ENCODE data around the gene CEP135. TPM values are rescaled to one million over a fixed set of nuclear protein-coding genes. Genes with fewer than 3 reads are reported as not detected.

Gene CEP135
- total and polyA plus RNA-seq, 3 donors from 2014 or later, result 5.2 to 28.4 (median 19.9) TPM

DNA sequence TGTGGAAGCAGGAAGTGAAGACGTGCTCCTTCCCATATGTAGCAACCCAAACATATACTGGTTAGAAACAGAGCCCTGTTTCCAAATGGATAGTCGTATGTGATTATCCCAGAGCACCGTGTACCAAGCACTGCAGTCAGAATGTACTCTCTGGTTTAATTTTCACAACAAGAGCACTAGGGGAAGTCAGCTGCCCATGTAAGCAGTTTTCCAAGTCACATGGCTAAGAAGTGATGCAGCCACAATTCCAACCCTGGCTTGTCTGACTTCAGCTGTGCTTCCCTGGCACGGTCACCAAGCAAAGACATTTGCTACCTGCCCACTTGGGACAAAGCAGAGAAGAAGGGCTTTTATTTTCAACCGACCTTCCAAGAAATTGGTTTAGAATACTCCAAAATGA lies 28.2 kb upstream of the CEP135 start:
- WGBS, 2 donors, result 72 to 74% methylated on average over 5 of the region's 5 CpGs
- H3K4me1 ChIP-seq, result no peaks in the 10 kb centered on the region
- no peak for DNase-seq
- TF ChIP-seq, protein P1, sequence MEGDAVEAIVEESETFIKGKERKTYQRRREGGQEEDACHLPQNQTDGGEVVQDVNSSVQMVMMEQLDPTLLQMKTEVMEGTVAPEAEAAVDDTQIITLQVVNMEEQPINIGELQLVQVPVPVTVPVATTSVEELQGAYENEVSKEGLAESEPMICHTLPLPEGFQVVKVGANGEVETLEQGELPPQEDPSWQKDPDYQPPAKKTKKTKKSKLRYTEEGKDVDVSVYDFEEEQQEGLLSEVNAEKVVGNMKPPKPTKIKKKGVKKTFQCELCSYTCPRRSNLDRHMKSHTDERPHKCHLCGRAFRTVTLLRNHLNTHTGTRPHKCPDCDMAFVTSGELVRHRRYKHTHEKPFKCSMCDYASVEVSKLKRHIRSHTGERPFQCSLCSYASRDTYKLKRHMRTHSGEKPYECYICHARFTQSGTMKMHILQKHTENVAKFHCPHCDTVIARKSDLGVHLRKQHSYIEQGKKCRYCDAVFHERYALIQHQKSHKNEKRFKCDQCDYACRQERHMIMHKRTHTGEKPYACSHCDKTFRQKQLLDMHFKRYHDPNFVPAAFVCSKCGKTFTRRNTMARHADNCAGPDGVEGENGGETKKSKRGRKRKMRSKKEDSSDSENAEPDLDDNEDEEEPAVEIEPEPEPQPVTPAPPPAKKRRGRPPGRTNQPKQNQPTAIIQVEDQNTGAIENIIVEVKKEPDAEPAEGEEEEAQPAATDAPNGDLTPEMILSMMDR (IDR thresholded peaks at IDR 0.05), result no peak
- TF ChIP-seq POLR2A (IDR thresholded peaks at IDR 0.05), result no peak
- no peaks in the 10 kb centered on the region for H3K36me3 ChIP-seq (ENCODE audit: low read depth, missing control alignments)
- H3K4me3 ChIP-seq, result no peak overlapping the region
- no peak overlapping the region for H3K27ac ChIP-seq
- no peaks in the 10 kb centered on the region for H3K27me3 ChIP-seq
- no peaks in the 10 kb centered on the region for H3K9me3 ChIP-seq
- intact Hi-C loops (cut with DNase I; ENCODE audit: low total_unique reads), result no loop called here

DNA sequence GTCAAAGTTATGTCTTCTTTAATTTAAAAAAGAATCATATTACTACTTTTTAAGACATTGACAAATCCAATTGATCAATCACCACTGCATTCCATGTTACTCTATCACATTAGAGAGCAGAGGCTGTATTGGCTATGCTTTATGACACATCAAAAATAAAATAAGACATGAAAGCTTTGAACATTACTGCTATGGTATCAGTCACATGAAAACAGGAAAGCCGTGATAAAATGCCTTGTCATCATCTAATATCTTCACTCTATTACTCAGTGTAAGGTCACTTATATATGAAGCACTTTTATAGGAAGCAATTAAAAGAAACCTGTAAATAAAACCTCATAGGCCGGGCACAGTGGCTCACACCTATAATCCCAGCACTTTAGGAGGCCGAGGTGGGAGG lies 27.7 kb upstream of the CEP135 start:
- Histone ChIP-seq H3K4me3 (no peak overlapping the region), H3K4me1 (no peaks in the 10 kb centered on the region), H3K36me3 (ENCODE audit: low read depth, missing control alignments) (no peaks in the 10 kb centered on the region), H3K9me3 (no peaks in the 10 kb centered on the region), H3K27ac (no peak overlapping the region), H3K27me3 (no peaks in the 10 kb centered on the region)
- WGBS, 2 donors, result 73 to 89% methylated on average over 3 of the region's 3 CpGs
- intact Hi-C loops (cut with DNase I; ENCODE audit: low total_unique reads), result no loop called here
- TF ChIP-seq, protein P1 (IDR thresholded peaks at IDR 0.05), result no peak
- no peak for TF ChIP-seq POLR2A (IDR thresholded peaks at IDR 0.05)
- DNase-seq, result no peak

DNA sequence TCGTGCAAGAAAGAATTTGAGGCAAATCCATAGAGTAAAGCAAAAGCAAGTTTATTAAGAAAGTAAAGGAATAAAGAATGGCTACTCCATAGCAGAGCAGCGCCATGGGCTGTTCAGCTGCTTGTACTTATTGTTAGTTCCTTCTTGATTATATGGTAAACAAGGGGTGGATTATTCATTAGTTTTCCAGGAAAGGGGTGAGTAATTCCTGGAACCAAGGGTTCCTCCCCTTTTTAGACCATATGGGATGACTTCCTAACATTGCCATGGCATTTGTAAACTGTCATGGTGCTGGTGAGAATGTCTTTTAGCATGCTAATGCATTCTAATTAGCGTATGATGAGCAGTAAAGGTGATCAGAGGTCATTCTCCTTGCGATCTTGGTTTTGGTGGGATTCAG lies 23.5 kb upstream of the CEP135 start:
- Histone ChIP-seq H3K27me3 (no peaks in the 10 kb centered on the region), H3K27ac (no peak overlapping the region), H3K4me1 (no peaks in the 10 kb centered on the region), H3K9me3 (no peaks in the 10 kb centered on the region), H3K36me3 (ENCODE audit: low read depth, missing control alignments) (no peaks in the 10 kb centered on the region), H3K4me3 (no peak overlapping the region)
- TF ChIP-seq POLR2A (IDR thresholded peaks at IDR 0.05), result no peak
- intact Hi-C loops (cut with DNase I; ENCODE audit: low total_unique reads), result no loop called here
- 80 to 85% methylated on average over 4 of the region's 4 CpGs for WGBS, 2 donors
- no peak for DNase-seq

DNA sequence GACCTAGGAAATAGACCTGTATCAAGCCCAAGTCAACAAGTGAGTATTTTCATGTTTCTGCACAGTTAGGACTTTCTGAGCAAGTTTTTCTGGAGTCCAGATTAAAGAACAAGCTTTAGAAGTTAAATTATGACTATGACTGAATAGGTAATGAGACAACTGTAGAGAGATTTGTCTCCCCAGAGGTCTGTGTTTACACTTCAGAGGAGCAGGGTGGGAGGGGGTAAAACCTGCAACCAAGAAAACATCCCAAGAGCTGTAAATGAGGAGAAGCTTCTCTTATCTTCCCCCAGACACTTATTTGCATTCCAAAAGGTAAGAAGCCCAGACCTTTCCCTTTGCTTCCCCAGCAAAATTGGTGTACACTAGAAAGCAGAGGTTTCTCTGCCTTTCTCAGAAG lies 22.1 kb upstream of the CEP135 start:
- TF ChIP-seq, protein P1 (IDR thresholded peaks at IDR 0.05), result no peak
- TF ChIP-seq POLR2A (IDR thresholded peaks at IDR 0.05), result no peak
- no peak overlapping the region for H3K27ac ChIP-seq
- H3K27me3 ChIP-seq, result no peaks in the 10 kb centered on the region
- no peak overlapping the region for H3K4me3 ChIP-seq
- no peak for DNase-seq
- no peaks in the 10 kb centered on the region for H3K9me3 ChIP-seq
- no peaks in the 10 kb centered on the region for H3K36me3 ChIP-seq (ENCODE audit: low read depth, missing control alignments)
- intact Hi-C loops (cut with DNase I; ENCODE audit: low total_unique reads), result no loop called here
- H3K4me1 ChIP-seq, result no peaks in the 10 kb centered on the region

DNA sequence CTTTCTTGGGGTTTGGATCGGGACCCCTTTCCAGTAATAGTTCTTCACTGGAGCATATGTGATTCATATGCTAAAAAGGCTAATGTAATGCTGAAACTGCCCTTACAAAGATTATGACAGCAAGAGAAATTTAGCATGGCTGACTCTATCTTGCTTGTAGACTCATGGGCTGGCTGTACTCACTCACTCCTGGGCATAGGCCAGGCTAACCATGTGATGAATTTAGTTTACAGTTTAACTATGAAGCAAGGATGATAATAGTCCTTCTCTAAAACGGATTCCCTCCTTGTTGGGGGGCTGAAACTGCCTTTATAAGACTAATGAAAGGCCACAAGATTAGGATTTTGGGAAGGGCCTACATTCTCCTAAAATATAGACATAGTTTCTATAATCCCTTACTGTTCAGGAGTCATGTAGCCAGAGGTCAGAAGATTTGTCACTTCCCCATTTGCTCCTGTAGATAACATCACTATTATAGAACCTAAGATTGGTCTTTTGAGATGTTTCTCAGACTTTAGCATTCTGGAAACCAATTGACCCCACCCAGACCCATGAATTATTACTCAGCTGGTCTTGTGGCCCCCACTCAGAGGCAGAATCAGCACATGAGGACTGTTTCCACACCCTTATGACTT lies 20.8 kb upstream of the CEP135 start:
- WGBS, 2 donors, result 86 to 87% methylated on average over 2 of the region's 2 CpGs
- Histone ChIP-seq H3K27ac (no peak overlapping the region), H3K36me3 (ENCODE audit: low read depth, missing control alignments) (no peaks in the 10 kb centered on the region), H3K4me1 (no peaks in the 10 kb centered on the region), H3K27me3 (no peaks in the 10 kb centered on the region), H3K9me3 (no peaks in the 10 kb centered on the region), H3K4me3 (no peak overlapping the region)
- DNase-seq, result no peak
- intact Hi-C loops (cut with DNase I; ENCODE audit: low total_unique reads), result no loop called here
- TF ChIP-seq, protein P1 (IDR thresholded peaks at IDR 0.05), result no peak
- no peak for TF ChIP-seq POLR2A (IDR thresholded peaks at IDR 0.05)
